D721Med (cell line): ENCODE measurements around the gene FAM237B.
"Not testable (repeated sequence)": the region's sequence is repeated elsewhere in the genome, so short reads cannot be mapped to it uniquely, and the experiment has no call there.

Experiments
- DNase-seq: peaks from one replicate; pipeline ENCODE4 v3.0.0; 2011; ENCODE audit warnings: low spot score; ENCODE audit not compliant: insufficient read length
- FAIRE-seq: peaks from 2 replicates; lab custom pipeline; 2011; peaks lifted over from hg19 to GRCh38; lab: Jason Lieb, UNC
- TF ChIP-seq, protein P1 (sequence below): IDR thresholded peaks from 2 replicates; pipeline ENCODE4 v1.5.1; 2012; ENCODE audit warnings: mild to moderate bottlenecking, control low read depth; ENCODE audit not compliant: insufficient read depth; ENCODE audit errors: missing control alignments

The FAM237B gene

GRCh38 chr7:90320801-90321494 is at the start of gene FAM237B:
Gene FAM237B (minus strand): TSS chr7:90321304. CDS start chr7:90319748, 1,556 bp downstream.
- TF ChIP-seq, protein P1, sequence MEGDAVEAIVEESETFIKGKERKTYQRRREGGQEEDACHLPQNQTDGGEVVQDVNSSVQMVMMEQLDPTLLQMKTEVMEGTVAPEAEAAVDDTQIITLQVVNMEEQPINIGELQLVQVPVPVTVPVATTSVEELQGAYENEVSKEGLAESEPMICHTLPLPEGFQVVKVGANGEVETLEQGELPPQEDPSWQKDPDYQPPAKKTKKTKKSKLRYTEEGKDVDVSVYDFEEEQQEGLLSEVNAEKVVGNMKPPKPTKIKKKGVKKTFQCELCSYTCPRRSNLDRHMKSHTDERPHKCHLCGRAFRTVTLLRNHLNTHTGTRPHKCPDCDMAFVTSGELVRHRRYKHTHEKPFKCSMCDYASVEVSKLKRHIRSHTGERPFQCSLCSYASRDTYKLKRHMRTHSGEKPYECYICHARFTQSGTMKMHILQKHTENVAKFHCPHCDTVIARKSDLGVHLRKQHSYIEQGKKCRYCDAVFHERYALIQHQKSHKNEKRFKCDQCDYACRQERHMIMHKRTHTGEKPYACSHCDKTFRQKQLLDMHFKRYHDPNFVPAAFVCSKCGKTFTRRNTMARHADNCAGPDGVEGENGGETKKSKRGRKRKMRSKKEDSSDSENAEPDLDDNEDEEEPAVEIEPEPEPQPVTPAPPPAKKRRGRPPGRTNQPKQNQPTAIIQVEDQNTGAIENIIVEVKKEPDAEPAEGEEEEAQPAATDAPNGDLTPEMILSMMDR: no peak
- FAIRE-seq (no peak), DNase-seq (no peak)

DNA sequence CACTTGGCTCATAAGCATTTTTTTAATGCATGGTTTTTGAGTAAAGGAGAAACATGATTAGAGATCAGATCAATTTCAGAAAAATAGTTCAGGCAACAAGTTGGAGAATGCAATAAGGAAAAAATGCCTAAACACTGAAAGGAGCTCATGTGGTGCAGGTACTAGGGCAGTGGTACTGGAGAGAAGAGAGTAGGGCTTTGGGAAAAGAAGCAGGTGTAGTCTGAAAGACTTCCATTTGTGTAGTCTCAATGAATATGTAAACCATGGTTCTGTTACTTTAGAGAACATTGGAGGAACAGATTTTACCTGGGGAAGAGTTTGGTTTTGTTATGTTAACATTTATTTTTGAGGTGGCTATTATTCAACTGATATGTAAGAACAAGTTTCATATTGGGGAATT is 30.9 kb upstream of the FAM237B start:
- no peak for FAIRE-seq
- no peak for DNase-seq
- TF ChIP-seq, protein P1: no peak

DNA sequence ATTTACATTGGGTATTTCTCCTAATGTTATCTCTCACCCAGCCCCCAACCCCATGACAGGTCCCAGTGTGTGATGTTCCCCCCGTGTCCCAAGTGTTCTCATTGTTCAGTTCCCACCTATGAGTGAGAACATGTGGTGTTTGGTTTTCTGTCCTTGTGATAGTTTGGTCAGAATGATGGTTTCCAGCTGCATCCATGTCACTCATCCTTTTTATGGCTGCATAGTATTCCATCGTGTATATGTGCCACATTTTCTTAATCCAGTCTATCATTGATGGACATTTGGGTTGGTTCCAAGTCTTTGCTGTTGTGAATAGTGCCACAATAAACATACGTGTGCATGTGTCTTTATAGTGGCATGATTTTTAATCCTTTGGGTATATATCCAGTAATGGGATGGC is 28.9 kb upstream of the FAM237B start:
- DNase-seq, FAIRE-seq: not testable (repeated sequence)

DNA sequence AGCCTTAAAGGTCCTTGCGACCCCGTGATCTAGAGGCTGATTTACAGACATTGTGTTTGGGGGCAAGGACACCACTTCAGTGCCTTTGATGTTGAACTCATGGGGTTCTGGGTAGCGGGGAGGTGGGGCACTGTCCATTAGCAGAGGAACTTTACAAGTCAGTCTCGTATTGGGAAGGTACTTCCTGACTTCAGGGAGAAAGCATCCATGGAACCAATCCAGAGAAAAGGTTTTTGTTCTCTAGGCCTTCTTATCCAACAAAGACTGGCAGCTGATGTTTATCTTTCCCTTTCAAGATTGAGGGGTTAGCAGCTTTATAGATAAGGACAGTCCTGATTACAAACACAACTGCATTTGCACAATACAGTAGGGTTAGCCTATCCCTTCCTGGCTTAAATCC is 28.2 kb upstream of the FAM237B start:
- DNase-seq: no peak
- no peak for FAIRE-seq

DNA sequence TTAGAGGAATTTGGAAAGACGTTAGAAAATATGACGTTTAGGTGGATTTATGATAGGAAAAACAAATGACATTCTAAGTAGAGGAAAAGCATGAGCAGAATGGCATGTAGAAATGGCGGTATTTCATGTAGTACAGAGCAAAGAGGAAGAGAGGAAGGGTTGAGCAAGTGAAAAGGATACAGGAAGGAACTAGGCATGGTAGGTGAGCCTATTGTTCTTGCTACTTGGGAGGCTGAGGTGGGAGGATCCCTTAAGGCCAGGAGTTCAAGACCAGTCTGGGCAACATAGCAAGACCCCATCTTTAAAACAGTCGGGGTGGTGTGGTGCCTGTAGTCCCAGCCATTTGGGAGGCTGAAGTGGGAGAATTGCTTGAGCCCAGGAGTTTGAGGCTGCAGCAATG is 26.7 kb upstream of the FAM237B start:
- TF ChIP-seq, protein P1: no peak
- no peak for FAIRE-seq
- no peak for DNase-seq

More for the DNA sequence above, 28.2 kb upstream of the FAM237B start:
- TF ChIP-seq, protein P1: no peak

DNA sequence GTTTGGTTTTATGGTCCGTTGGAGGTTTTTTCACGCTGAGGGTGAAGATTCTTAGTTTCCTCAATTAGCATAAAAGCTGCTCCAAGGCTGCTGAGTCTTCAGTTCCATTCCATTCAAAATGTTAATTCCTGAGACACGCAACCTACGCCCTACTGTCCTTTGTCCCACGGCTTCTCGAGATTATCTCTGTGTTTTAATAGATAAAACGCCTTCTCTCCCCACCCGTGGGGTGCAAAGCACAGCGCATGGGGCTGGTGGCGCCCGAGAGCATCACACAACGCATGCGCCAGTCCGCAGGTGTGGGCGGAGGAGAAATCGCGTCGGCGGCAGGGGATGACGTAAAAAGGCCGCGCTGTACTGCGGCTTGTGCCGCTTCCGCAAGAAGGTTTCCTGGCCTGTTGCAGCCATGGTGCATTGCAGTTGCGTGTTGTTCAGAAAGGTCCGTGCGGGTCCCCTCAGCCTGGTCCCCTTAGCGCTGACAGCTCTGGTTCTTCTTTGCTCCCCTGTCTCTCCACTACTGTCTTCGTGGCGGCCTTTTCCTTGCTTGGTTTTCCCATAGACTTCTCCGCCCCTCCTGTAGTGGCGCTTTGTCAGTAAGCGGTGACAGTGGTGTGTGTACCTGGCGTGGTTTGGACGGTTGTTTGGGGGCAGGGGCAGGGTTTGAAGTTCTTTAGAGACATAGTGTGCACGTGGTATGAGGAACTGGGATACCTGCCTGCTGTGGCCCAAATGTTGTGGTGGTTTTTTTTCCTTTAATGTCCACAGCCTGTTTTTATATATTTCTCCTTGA is 25.4 kb upstream of the FAM237B start, which contains the start of gene GTPBP10:
Gene GTPBP10, plus strand, starts transcription at position 381 of the 790 bp plus-strand sequence. Its CDS starts 26 bp downstream, at position 407.
- TF ChIP-seq, protein P1: peak; percentile 69
- DNase-seq (peak; percentile 39), FAIRE-seq (no peak)

GRCh38 chr7:90345595-90346335 is 24.7 kb upstream of the FAM237B start:
- DNase-seq (no peak), FAIRE-seq (no peak)
- TF ChIP-seq, protein P1: no peak
